T-helper 2 cell treated with Interferon-gamma antibody and Interleukin-4, amounts not matched to agents 5 μg/mL and 100 μg/mL, for 36 hours (primary cell): ENCODE measurements around the gene SLC43A2.
"Not testable (repeated sequence)": the region's sequence is repeated elsewhere in the genome, so short reads cannot be mapped to it uniquely, and the experiment has no call there.

Experiments
- DNase-seq: peaks from one replicate; pipeline ENCODE4 v3.0.0; 2021; ENCODE audit warnings: low spot score
- H3K27ac Mint-ChIP-seq: one replicate; pipeline ENCODE4 v1.8.0; 2021; ENCODE audit warnings: mild to moderate bottlenecking, mixed read lengths
- H3K27me3 Mint-ChIP-seq: one replicate; pipeline ENCODE4 v1.8.0; 2021; ENCODE audit warnings: low read depth, mixed read lengths
- H3K36me3 Mint-ChIP-seq: one replicate; pipeline ENCODE4 v1.8.0; 2021; ENCODE audit warnings: low read depth, mixed read lengths
- H3K4me1 Mint-ChIP-seq: one replicate; pipeline ENCODE4 v1.8.0; 2021; ENCODE audit warnings: low read depth, mixed read lengths
- H3K4me3 Mint-ChIP-seq: one replicate; pipeline ENCODE4 v1.8.0; 2022; ENCODE audit warnings: mild to moderate bottlenecking, moderate library complexity, mixed read lengths
- H3K9me3 Mint-ChIP-seq: one replicate; pipeline ENCODE4 v1.8.0; 2021; ENCODE audit warnings: mixed read lengths

Gene SLC43A2

GRCh38 chr17:1551741-1552140, 76.9 kb downstream of the SLC43A2 start:
- Mint-ChIP-seq H3K4me3 (no peak overlapping the region), H3K36me3 (peaks cover 19% of the 10 kb centered on the region), H3K27ac (no peak overlapping the region), H3K27me3 (no peaks in the 10 kb centered on the region), H3K4me1 (peaks cover 12% of the 10 kb centered on the region), H3K9me3 (no peaks in the 10 kb centered on the region)
- DNase-seq, result no peak

GRCh38 chr17:1548032-1548431, 80.6 kb downstream of the SLC43A2 start:
- Mint-ChIP-seq H3K9me3 (no peaks in the 10 kb centered on the region), H3K36me3 (peaks cover 21% of the 10 kb centered on the region), H3K27me3 (no peaks in the 10 kb centered on the region), H3K4me1 (peaks cover 4% of the 10 kb centered on the region), H3K27ac (no peak overlapping the region), H3K4me3 (no peak overlapping the region)
- DNase-seq, result no peak

GRCh38 chr17:1546292-1546922, 82.2 kb downstream of the SLC43A2 start:
- no peak for DNase-seq
- no peak overlapping the region for H3K4me3 Mint-ChIP-seq
- H3K9me3 Mint-ChIP-seq, result no peaks in the 10 kb centered on the region
- H3K27me3 Mint-ChIP-seq, result no peaks in the 10 kb centered on the region
- peaks cover 4% of the 10 kb centered on the region for H3K4me1 Mint-ChIP-seq
- peaks cover 28% of the 10 kb centered on the region for H3K36me3 Mint-ChIP-seq
- H3K27ac Mint-ChIP-seq, result no peak overlapping the region

GRCh38 chr17:1545618-1546017, 83.0 kb downstream of the SLC43A2 start:
- Mint-ChIP-seq H3K27me3 (no peaks in the 10 kb centered on the region), H3K4me3 (no peak overlapping the region), H3K4me1 (peaks cover 4% of the 10 kb centered on the region), H3K27ac (no peak overlapping the region), H3K9me3 (no peaks in the 10 kb centered on the region), H3K36me3 (peaks cover 30% of the 10 kb centered on the region)
- DNase-seq, result no peak

- DNase-seq, result no peak
- H3K27ac Mint-ChIP-seq, result no peak overlapping the region
- no peak overlapping the region for H3K4me3 Mint-ChIP-seq
- peaks cover 2% of the 10 kb centered on the region for H3K4me1 Mint-ChIP-seq
- peaks cover 27% of the 10 kb centered on the region for H3K36me3 Mint-ChIP-seq
- H3K27me3 Mint-ChIP-seq, result no peaks in the 10 kb centered on the region
- no peaks in the 10 kb centered on the region for H3K9me3 Mint-ChIP-seq
Measured at GRCh38 chr17:1542316-1542715, 86.3 kb downstream of the SLC43A2 start.

GRCh38 chr17:1541367-1541904, 87.2 kb downstream of the SLC43A2 start:
- Mint-ChIP-seq H3K27ac (no peak overlapping the region), H3K9me3 (no peaks in the 10 kb centered on the region), H3K4me3 (no peak overlapping the region), H3K4me1 (peaks cover 2% of the 10 kb centered on the region), H3K36me3 (peaks cover 25% of the 10 kb centered on the region), H3K27me3 (no peaks in the 10 kb centered on the region)
- no peak for DNase-seq

- Mint-ChIP-seq H3K4me3 (no peak overlapping the region), H3K27me3 (no peaks in the 10 kb centered on the region), H3K36me3 (peaks cover 32% of the 10 kb centered on the region), H3K9me3 (no peaks in the 10 kb centered on the region), H3K4me1 (peaks cover 2% of the 10 kb centered on the region), H3K27ac (no peak overlapping the region)
- no peak for DNase-seq
Measured at GRCh38 chr17:1539811-1540210, 88.8 kb downstream of the SLC43A2 start.

GRCh38 chr17:1535737-1536136, 92.9 kb downstream of the SLC43A2 start:
- Mint-ChIP-seq H3K36me3 (peaks cover 28% of the 10 kb centered on the region), H3K4me1 (no peaks in the 10 kb centered on the region), H3K27me3 (no peaks in the 10 kb centered on the region), H3K9me3 (no peaks in the 10 kb centered on the region), H3K4me3 (no peak overlapping the region), H3K27ac (no peak overlapping the region)
- DNase-seq, result no peak

- H3K36me3 Mint-ChIP-seq, result peaks cover 25% of the 10 kb centered on the region
- H3K4me3 Mint-ChIP-seq, result no peak overlapping the region
- H3K27ac Mint-ChIP-seq, result no peak overlapping the region
- H3K27me3 Mint-ChIP-seq, result no peaks in the 10 kb centered on the region
- no peaks in the 10 kb centered on the region for H3K9me3 Mint-ChIP-seq
- no peaks in the 10 kb centered on the region for H3K4me1 Mint-ChIP-seq
- DNase-seq, result no peak
Measured at GRCh38 chr17:1533661-1534325, 94.8 kb downstream of the SLC43A2 start.

GRCh38 chr17:1532836-1533602, 95.6 kb downstream of the SLC43A2 start:
- no peak overlapping the region for H3K27ac Mint-ChIP-seq
- H3K27me3 Mint-ChIP-seq, result no peaks in the 10 kb centered on the region
- peaks cover 29% of the 10 kb centered on the region for H3K36me3 Mint-ChIP-seq
- no peaks in the 10 kb centered on the region for H3K9me3 Mint-ChIP-seq
- DNase-seq, result no peak
- no peaks in the 10 kb centered on the region for H3K4me1 Mint-ChIP-seq
- no peak overlapping the region for H3K4me3 Mint-ChIP-seq

- Mint-ChIP-seq H3K4me3 (no peak overlapping the region), H3K27me3 (no peaks in the 10 kb centered on the region), H3K9me3 (no peaks in the 10 kb centered on the region), H3K36me3 (peaks cover 27% of the 10 kb centered on the region), H3K4me1 (peaks cover 13% of the 10 kb centered on the region), H3K27ac (no peak overlapping the region)
- DNase-seq, result no peak
Measured at GRCh38 chr17:1529863-1530262, 98.8 kb downstream of the SLC43A2 start.

GRCh38 chr17:1526876-1527275, 101.8 kb downstream of the SLC43A2 start:
- not testable (repeated sequence) for H3K27me3 Mint-ChIP-seq, DNase-seq, H3K9me3 Mint-ChIP-seq
- Mint-ChIP-seq H3K4me1 (peaks cover 13% of the 10 kb centered on the region), H3K36me3 (peaks cover 20% of the 10 kb centered on the region), H3K4me3 (peak overlapping the region; percentile 60), H3K27ac (peak overlapping the region; percentile 80)

GRCh38 chr17:1522626-1523025, 106.0 kb downstream of the SLC43A2 start:
- peaks cover 16% of the 10 kb centered on the region for H3K36me3 Mint-ChIP-seq
- H3K27ac Mint-ChIP-seq, result no peak overlapping the region
- no peaks in the 10 kb centered on the region for H3K9me3 Mint-ChIP-seq

GRCh38 chr17:1521086-1521640, 107.5 kb downstream of the SLC43A2 start:
- Mint-ChIP-seq H3K9me3 (no peaks in the 10 kb centered on the region), H3K27me3 (no peaks in the 10 kb centered on the region), H3K4me3 (no peak overlapping the region), H3K36me3 (peaks cover 16% of the 10 kb centered on the region), H3K27ac (no peak overlapping the region), H3K4me1 (peaks cover 12% of the 10 kb centered on the region)
- DNase-seq, result no peak

More at GRCh38 chr17:1522626-1523025, 106.0 kb downstream of the SLC43A2 start:
- Mint-ChIP-seq H3K4me1 (peaks cover 19% of the 10 kb centered on the region), H3K27me3 (no peaks in the 10 kb centered on the region), H3K4me3 (no peak overlapping the region)
- DNase-seq, result no peak
